Measurements from ENCODE around the gene RAN.
"Not testable (repeated sequence)": the region's sequence is repeated elsewhere in the genome, so short reads cannot be mapped to it uniquely, and the experiment has no call there.

RAN gene

GRCh38 chr12:130879212-130879686 is 7.4 kb downstream of the RAN start:
- no peak for DNase-seq

DNA sequence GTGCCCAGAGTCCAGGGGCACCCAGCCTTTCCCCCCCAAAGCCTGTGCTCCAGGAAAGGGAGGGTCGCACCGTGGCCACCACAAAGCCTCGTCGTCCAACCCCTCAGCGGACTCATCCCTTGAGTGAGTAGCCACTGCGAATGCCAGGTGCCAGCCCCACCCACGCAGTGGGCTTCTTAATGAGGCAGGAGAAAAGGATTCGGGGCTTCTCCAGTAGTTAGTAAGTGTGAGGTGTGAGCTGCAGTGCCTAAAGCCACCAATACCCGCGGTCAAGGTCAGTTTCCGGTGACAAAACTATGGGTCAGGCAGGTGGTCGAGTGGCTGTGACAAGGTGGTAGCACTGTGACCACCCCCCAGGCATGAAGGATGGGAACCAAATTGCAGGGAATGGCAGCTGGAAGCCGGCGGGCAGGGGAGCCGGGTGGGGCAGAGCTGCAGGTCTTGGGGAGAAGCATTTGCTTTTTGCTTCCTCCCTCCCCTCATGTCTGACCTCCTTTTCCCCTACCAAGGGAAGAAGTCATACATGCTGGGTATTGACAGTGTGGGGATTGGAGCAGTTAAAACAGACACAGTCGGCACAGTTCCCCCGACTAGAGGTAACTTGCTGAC is 8.0 kb downstream of the RAN start:
- no peak for DNase-seq

DNA sequence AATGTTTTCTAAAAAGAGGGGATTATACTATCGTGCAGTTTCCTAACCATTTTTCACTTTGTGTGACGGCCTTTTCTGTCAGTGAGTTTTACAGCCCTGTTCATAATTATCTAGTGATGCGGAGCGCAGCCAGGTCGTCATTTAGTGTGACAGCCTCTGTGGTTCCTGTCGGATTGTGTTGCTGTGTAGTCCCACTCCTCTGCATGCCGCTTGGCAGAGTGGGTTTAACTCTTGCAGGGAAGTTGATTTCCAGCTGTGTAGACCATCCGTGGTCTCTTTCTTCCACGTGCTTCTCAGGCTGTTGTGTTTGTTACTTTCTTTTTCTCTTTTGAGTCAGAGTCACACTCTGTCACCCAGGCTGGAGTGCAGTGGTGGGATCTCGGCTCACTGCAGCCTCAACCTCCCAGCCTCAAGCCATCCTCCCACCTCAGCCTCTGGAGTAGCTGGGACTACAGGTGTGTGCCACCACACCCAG is 8.6 kb downstream of the RAN start:
- DNase-seq, result no peak

- DNase-seq, result no peak
Observed at GRCh38 chr12:130881046-130881445, 9.2 kb downstream of the RAN start.

GRCh38 chr12:130881548-130881947 is 9.7 kb downstream of the RAN start:
- DNase-seq, result no peak

DNA sequence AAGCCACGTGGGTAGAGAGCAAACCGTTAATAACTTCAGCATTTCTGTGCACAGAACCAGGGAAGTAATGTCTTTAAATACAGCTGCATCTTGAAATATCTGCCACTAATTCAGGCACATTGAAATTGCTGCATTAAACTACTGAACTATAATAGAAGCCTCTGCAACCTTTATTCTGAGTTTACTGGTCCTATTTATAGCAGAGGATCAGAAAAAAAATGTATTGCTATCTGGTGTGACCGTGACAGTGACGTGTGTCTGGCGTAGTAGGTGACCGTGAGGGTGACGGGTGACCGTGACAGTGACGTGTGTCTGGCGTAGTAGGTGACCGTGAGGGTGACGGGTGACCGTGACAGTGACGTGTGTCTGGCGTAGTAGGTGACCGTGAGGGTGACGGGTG is 15.3 kb downstream of the RAN start:
- not testable (repeated sequence) for DNase-seq

- no peak for DNase-seq
Observed at GRCh38 chr12:130904064-130904463, 32.2 kb downstream of the RAN start.

- not testable (repeated sequence) for DNase-seq
Observed at GRCh38 chr12:130904936-130905455, 33.1 kb downstream of the RAN start.

DNA sequence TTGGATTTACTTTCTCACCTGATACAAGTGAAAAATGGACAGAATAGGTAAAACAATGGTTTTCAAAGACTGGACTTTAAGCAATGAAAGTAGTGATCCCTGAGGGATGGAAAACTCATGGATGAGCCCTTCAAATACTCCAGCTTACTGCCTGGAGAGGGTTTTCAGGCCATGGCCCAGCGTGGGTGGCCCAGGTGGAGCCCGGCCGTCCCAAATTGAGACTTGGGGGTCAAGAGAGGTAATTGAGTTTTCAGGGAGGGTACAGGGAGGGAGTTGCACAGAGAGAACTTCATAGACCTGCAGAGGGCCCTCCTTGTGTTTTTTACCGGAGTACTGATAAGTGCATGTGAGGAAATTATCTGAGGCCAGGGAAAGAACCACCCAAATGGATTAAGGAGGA is 37.2 kb downstream of the RAN start:
- no peak for DNase-seq

DNA sequence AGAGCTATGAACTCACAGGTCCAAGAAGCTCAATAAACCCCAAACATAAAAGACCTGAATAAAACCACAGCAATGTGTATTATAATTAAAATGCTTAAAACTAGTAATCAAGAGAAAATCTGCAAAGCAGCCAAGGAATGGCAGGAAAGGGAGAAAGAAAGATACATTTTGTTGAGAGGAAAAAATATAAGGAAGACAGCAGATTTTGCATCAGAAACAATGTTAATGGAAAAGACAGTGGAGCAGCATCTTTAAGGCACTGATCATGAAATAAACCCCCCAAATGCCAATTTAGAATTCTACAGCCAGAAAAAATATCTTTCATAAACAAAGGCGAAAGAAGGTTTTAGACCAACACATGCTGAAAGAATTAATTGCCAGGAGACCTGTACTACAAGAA is 39.3 kb downstream of the RAN start:
- no peak for DNase-seq

- DNase-seq, result no peak
Observed at GRCh38 chr12:130911933-130912332, 40.1 kb downstream of the RAN start.

GRCh38 chr12:130916241-130916911 is 44.5 kb downstream of the RAN start:
- peak; percentile 68 to 74 for DNase-seq

- DNase-seq, result no peak
Observed at GRCh38 chr12:130917607-130918006, 45.7 kb downstream of the RAN start.

DNA sequence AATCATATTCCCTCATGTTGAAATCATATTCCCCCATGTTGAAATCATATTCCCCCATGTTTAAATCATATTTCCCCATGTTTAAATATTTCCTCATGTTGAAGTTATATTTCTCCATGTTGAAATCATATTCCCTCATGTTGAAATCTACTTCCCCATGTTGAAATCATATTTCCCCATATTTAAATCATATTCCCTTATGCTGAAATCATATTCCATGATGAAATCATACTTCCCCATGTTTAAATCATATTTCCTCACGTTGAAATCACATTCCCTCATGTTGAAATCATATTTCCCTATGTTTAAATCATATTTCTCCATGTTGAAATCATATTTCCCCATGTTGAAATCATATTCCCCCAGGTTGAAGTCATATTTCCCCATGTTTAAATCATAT is 47.2 kb downstream of the RAN start:
- no peak for DNase-seq

- no peak for DNase-seq
Observed at GRCh38 chr12:130920119-130920703, 48.3 kb downstream of the RAN start.

GRCh38 chr12:130920723-130921381 is 49.0 kb downstream of the RAN start:
- no peak for DNase-seq

DNA sequence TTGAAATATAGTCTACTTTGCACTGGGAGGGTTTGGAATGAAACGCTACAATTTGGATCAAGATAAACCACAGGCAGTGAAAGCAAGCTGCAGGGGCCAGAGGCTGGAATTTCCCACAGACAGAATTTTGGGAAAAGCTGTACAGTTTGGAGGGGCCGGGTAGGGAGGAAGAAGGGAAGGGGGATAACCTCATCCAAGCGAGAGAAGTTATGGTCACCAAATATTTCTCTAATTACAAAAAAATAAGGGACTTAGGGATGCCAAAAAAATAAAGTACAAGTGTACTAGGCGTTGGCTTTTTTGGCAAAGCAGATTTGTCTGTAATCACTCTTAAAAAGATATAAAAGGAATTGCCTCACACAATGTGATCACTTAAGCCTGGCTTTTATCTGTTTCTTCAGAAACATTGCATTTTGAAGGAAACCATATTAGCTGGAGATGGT is 50.7 kb downstream of the RAN start:
- DNase-seq, result no peak

GRCh38 chr12:130924966-130925665 is 53.2 kb downstream of the RAN start:
- no peak for DNase-seq

GRCh38 chr12:130925666-130926015 is 53.8 kb downstream of the RAN start:
- DNase-seq, result no peak

Measured in SHP77 (cell line).